NCI-H2196 treated with DMSO at 0.1 percent for 48 hours (cell line): ENCODE results near the gene EIF2D.
"Not testable (repeated sequence)": the region's sequence is repeated elsewhere in the genome, so short reads cannot be mapped to it uniquely, and the experiment has no call there.

Experiments used
- DNase-seq: peaks from one replicate; lab custom pipeline; 2025; ENCODE audit not compliant: unreplicated experiment; lab: John Stamatoyannopoulos, UW

The EIF2D gene

GRCh38 chr1:206586501-206587445, 25.5 kb downstream of the EIF2D start:
- DNase-seq, result no peak

GRCh38 chr1:206584683-206585082, 27.6 kb downstream of the EIF2D start:
- no peak for DNase-seq

DNA sequence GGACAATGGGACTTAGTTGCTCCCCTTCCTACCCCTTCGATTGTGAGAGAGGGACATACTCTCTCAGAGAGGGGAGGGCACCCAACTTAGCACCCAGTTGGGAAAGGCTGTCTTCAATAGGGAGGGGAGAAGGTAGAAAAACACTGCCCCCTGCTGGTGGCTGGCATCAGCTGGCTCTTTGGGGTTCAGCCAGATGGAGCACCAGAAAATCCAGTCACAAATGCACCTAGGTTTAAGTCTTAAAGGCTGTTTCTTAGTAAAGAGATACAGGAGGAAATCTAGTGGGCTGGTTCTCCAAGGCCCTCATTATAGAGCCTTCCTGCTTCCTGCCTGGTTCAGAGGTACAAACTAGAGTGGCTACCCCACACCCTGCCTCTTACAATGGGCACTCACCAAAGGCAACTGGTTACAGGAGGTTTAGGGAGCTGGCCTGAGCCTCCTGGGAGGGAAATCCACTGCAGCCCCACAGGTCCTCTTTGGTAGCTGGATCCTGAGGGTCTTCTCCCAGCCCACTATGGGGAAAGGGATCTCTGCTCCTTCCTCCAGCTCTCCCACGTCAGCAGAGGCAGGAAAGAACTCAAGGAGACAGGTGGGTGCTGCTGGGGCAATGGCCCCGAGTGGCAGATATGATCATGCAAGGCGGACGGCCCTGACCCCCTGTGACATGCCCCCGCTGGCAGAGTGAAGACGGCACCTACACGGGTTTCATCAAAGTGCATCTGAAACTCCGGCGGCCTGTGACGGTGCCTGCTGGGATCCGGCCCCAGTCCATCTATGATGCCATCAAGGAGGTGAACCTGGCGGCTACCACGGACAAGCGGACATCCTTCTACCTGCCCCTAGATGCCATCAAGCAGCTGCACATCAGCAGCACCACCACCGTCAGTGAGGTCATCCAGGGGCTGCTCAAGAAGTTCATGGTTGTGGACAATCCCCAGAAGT, 28.3 kb downstream of the EIF2D start:
- DNase-seq, result peak; percentile 20

DNA sequence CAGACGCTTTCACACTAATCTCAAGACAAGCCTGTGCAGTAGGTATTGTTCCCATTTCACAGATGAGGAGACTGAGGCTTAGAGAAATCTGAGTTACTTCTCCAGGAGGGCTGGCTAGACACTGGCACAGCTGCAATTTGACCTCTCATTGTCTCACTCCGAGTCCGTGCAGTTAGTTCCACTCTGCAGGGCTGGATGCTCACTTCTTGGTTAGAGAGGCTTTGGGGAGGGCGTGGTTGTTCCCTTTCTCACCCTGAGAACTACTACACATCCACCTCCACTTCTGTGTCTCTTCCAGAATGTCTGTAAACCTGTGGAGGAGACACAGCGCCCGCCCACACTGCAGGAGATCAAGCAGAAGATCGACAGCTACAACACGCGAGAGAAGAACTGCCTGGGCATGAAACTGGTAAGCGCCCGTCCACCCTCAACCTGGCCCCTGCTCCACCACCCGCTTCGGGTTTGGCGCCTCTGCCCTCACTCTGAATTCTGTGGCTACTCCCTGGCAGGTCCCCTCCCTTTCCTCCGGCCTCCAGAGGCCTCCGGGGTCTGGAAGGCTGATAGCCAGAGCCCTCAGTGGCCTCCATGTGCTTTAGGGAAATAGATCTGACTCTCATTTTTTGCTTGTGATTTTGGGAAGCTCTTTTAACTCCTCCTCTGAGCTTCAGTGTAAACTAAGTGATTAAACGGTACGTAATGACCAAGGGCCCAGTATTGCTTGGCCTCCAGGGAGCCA, 29.1 kb downstream of the EIF2D start:
- DNase-seq, result no peak

DNA sequence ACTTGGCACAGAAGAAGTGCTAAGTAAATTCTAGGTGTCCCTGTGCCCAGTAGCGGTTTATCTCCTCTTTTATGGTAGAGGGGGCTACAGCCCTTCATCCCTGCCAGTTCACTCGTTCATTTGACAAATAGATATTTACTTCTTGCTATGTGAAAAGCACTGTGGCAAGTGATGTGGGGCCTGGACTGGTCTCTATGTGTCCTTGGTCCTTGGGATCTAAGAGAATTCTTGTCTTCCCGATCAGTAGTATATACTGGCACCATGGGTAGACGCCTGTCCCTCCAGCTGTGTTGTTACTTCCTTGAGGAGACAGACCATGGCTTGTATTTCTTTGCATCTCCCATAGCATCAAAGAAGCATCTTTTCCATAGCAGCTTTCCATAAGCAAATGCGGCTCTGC, 29.7 kb downstream of the EIF2D start:
- no peak for DNase-seq

DNA sequence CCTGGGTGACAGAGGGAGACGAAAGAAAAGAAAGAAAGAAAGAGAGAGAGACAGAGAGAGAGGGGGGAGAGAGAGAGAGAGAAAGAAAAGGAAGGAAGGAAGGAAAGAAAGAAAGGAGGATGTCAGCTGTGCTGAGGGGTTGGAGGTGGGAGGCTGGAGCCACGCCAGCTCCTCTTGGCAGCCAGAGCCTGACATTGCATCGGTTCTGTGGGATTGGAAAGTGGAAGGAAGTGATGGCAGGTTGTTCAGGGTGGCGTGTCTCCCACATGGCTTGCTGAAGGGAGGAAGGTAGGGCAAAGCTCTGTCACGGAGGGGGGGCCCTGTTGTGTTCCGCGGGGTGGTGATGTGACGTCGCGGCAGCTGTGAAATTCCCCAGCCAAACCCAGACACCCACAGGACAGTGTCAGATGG, 30.7 kb downstream of the EIF2D start:
- DNase-seq, result no peak

- DNase-seq, result not testable (repeated sequence)
These were observed 31.2 kb downstream of the EIF2D start for GRCh38 chr1:206581114-206581497.

- DNase-seq, result no peak
These were observed 31.7 kb downstream of the EIF2D start for GRCh38 chr1:206580438-206581113.

GRCh38 chr1:206579747-206580437, 32.4 kb downstream of the EIF2D start:
- DNase-seq, result no peak

DNA sequence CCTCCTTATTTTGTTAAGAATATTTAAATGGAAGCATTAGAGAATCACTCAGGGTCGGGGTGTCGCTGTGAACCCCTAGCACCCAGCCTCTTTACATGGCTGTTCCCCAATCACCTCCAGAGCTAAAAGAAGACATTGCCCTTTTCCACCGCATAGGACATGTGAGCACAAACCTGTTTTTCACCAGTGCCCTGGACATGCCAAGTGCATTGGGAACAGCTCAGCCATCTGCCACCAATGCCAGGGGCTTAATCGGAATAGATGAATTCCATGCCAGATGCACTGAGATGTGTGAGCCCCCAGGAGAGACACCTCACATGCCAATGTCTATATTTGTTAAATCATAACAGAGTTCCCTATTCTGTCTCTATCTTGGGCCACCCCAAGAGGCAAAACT, 33.3 kb downstream of the EIF2D start:
- no peak for DNase-seq

DNA sequence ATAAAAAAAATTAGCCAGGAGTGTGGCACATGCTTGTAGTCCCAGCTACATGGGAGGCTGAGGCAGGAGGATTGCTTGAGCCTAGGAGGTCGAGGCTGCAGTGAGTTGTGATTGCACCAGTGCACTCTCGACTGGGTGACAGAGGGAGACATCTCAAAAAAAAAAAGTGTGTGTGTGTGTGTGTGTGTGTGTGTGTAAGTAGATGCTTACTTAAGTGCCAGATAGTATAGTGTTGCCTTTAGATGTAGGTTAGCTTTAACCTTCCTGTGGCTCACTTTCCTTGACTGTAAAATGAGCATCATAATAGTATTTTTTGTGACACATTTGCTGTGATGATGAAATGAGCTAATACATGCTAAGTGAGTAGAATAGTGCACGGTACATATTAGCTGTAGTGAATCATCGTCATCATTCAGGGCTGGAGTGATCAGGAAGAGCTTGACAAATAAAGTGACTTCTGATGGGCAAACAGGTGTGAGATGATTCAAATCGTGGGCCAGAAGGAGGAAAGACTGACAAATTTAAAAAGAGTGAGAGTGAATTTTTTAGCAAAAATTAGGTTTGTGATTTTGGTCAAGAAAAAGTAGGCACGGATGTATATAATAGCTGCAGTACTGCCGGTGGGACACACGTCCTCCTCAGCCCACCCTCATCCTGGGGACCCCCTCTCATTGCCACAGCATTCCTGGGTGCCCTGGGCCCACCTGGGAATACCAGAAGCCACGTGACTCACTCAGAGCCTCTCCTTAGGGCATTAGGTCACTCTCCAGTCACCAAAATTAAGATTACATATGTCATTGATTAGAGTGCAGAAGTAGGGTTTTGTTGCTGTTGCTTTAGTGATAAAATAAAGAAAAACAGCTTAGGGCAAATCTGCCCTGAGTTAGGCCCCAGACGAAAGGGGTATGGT, 33.9 kb downstream of the EIF2D start:
- DNase-seq, result no peak

GRCh38 chr1:206577626-206578025, 34.6 kb downstream of the EIF2D start:
- DNase-seq, result no peak

DNA sequence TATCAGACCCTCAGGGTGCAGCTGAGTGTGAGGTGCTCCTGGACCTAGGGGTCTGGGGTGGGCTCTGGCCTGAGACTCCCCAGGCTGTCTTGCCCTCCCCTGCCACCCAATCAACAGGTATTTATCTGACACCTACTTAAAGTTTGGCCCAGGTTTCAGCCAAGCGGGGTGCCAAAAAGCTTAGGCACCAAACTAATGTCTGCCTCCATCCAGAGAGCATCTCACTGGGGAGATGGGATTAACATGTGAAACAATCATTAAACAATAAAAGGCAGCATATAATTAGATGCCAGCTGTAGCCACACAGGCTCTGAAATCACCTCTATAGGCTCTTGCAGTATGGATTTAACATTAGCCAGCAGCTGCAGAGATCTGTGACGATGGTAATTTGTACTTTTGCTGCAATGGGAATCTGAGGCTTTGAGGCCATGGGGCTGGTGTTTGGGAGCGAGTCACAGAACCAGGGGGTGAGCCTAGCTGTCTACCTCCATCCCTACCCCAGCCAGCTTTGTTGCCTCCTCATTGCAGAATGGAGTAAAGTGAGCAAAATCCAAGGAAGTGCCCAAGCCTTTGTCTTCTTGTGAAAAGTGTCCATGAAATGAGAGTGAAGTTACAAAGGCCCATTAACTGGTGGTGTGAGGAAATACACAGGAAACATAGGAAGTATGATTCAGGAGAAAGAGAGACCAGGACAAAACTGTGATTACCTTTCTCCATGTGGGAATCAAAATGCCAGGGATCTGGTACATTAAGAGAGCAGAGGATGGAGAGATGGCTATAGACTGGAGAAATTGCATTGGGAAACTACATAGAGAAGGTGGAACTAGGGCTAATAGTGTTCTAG, 36.1 kb downstream of the EIF2D start:
- DNase-seq, result no peak

DNA sequence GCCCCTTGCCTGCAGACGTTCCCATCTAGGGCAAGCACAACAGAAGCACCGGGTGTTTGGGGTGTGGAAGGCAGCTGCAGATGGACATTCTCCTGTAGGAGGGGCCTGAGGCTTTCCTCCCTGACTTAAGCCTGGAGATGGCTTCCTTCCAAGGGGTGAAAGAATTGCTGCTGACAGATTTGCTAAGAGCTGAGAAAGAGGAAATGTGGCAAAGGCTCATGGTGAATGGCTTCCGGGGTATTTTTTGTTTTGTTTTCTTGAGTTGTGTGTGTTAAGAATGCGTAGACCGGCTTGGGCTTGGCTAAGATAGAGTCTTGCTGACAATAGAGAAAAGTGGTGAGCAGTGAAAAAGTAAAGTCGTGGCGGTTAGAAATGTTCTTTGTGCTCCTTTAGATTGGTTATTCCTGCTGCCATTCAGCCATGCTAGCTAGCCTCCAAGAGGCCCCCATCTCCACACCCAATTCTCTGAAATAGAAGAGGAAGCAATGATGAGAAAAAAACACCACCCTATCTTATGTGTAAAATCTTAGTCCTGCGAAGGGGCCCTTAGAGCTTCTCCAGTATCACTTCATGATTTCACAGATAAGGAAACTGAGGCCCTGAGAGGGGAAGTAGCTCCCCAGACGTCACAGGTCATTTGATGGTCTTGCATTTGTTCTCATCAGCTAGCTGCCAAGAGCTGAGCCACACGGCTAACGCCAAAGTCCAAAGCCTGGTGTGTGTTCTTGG, 36.9 kb downstream of the EIF2D start:
- no peak for DNase-seq

DNA sequence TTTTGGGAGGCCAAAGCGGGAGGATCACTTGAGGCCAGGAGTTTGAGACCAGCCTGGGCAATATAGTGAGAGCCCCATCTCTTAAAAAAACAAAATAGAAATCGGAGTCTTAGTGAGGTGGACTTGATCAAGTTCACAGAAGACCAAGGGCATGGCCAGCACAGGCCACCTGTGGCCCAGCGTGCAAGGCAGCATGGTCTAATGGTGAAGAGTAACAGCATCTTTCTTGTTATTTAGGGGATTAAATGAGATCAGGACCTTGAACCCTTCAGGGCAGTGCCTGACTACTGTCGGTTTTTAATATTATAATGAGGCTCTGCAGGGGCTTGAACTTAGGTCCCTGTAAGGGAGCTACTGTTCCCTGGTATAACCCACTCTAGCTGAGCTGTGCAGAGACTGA, 38.5 kb downstream of the EIF2D start:
- DNase-seq, result no peak

- no peak for DNase-seq
These were observed 38.9 kb downstream of the EIF2D start for GRCh38 chr1:206573319-206573718.

- DNase-seq, result no peak
These were observed 39.4 kb downstream of the EIF2D start for GRCh38 chr1:206572835-206573234.
